IPS DF 4.7 (cell line): ENCODE results near the gene CTSH.

ENCODE experiments used
- DNase-seq: peaks from one replicate; pipeline ENCODE4 v3.0.0-alpha.2; 2013; ENCODE audit warnings: low spot score; ENCODE audit errors: extremely low read depth

The CTSH gene

GRCh38 chr15:78977591-78978347 is 32.9 kb upstream of the CTSH start:
- DNase-seq: no peak

- DNase-seq: no peak
Measured at GRCh38 chr15:78977091-78977571, 32.3 kb upstream of the CTSH start.

- DNase-seq: no peak
Measured at GRCh38 chr15:78976691-78977090, 31.8 kb upstream of the CTSH start.

- DNase-seq: no peak
Measured at GRCh38 chr15:78974272-78974918, 29.5 kb upstream of the CTSH start.

GRCh38 chr15:78969687-78970349 is 25.0 kb upstream of the CTSH start:
- no peak for DNase-seq

- no peak for DNase-seq
Measured at GRCh38 chr15:78968539-78969271, 23.9 kb upstream of the CTSH start.

- no peak for DNase-seq
Measured at GRCh38 chr15:78968114-78968513, 23.3 kb upstream of the CTSH start.

- DNase-seq: no peak
Measured at GRCh38 chr15:78960308-78960707, 15.5 kb upstream of the CTSH start.

- no peak for DNase-seq
Measured at GRCh38 chr15:78959360-78959759, 14.5 kb upstream of the CTSH start.

GRCh38 chr15:78957416-78958093 is 12.7 kb upstream of the CTSH start:
- no peak for DNase-seq

- DNase-seq: no peak
Measured at GRCh38 chr15:78956937-78957336, 12.1 kb upstream of the CTSH start.

GRCh38 chr15:78955355-78955754 is 10.5 kb upstream of the CTSH start:
- no peak for DNase-seq

- DNase-seq: no peak
Measured at GRCh38 chr15:78951841-78952238, 7.0 kb upstream of the CTSH start.

- DNase-seq: no peak
Measured at GRCh38 chr15:78950902-78951840, 6.3 kb upstream of the CTSH start.

- DNase-seq: no peak
Measured at GRCh38 chr15:78950343-78950742, 5.5 kb upstream of the CTSH start.

GRCh38 chr15:78949461-78949860 is 4.6 kb upstream of the CTSH start:
- DNase-seq: no peak

- DNase-seq: no peak
Measured at GRCh38 chr15:78947506-78947905, 2.7 kb upstream of the CTSH start.

GRCh38 chr15:78946493-78946892 is 1.6 kb upstream of the CTSH start:
- no peak for DNase-seq

GRCh38 chr15:78944202-78944625 is 632 bp downstream of the CTSH start:
- no peak for DNase-seq

GRCh38 chr15:78943692-78944091 is 1.2 kb downstream of the CTSH start:
- no peak for DNase-seq
